ENCODE measurements around the gene DEFB126.
"Not testable (repeated sequence)": the region's sequence is repeated elsewhere in the genome, so short reads cannot be mapped to it uniquely, and the experiment has no call there.

Gene DEFB126, protein sequence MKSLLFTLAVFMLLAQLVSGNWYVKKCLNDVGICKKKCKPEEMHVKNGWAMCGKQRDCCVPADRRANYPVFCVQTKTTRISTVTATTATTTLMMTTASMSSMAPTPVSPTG

DNA sequence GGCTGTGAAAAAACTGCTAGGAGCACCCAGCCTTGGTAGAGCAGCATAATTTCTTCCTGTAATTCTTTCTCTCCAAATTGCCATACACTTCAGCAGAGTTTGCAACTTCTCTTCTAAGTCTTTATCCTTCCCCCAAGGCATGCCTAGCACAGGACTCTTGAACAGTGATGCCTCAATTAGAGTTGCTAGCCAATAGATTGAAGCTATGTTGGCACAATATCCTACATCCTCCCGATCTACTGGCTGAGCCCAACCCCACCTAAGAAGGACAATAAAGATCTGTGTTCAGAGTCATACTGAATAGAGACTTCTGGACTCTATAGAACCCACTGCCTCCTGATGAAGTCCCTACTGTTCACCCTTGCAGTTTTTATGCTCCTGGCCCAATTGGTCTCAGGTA is at the start of gene DEFB126:
Gene DEFB126, plus strand, starts transcription at position 301 of the 400 bp plus-strand sequence. Its CDS starts 39 bp downstream, at position 340.
- TF ChIP-seq POLR2A (IDR thresholded peaks at IDR 0.05; ENCODE audit: low read depth, low read length): no peak
- FAIRE-seq (no peak), DNase-seq (ENCODE audit: insufficient read length, low spot score) (no peak)

DNA sequence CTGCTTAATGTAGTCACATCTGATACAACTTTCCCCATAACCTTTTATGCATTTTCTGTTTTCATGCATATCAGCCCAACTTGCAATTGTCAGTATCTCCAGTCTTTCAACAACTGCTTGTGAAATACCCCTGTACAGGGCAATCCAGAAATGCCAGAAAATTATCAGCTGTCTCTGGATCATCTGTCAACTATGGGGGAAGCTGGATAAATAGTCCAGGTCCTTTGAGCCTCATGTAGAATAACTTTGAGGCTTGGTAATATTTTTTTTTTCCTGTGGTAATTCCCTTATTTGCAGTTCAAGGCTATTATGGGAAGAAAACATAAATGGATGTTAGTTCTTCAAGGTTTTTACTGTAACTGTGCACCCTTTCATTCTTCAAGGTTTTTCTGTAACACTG is 48.7 kb upstream of the DEFB126 start:
- FAIRE-seq (no peak), DNase-seq (ENCODE audit: insufficient read length, low spot score) (no peak)
- TF ChIP-seq POLR2A (IDR thresholded peaks at IDR 0.05; ENCODE audit: low read depth, low read length): no peak

- no peak for DNase-seq (ENCODE audit: insufficient read length, low spot score)
- no peak for TF ChIP-seq POLR2A (IDR thresholded peaks at IDR 0.05; ENCODE audit: low read depth, low read length)
- no peak for FAIRE-seq
Observed at GRCh38 chr20:95215-95614, 47.2 kb upstream of the DEFB126 start.

GRCh38 chr20:97691-98090 is 44.7 kb upstream of the DEFB126 start:
- not testable (repeated sequence) for DNase-seq (ENCODE audit: insufficient read length, low spot score); FAIRE-seq

- DNase-seq (ENCODE audit: insufficient read length, low spot score): no peak
- FAIRE-seq: no peak
- TF ChIP-seq POLR2A (IDR thresholded peaks at IDR 0.05; ENCODE audit: low read depth, low read length): no peak
Observed at GRCh38 chr20:101975-102374, 40.4 kb upstream of the DEFB126 start.

- no peak for TF ChIP-seq POLR2A (IDR thresholded peaks at IDR 0.05; ENCODE audit: low read depth, low read length)
- FAIRE-seq (no peak), DNase-seq (ENCODE audit: insufficient read length, low spot score) (no peak)
Observed at GRCh38 chr20:103456-103855, 38.9 kb upstream of the DEFB126 start.

- FAIRE-seq (no peak), DNase-seq (ENCODE audit: insufficient read length, low spot score) (no peak)
- no peak for TF ChIP-seq POLR2A (IDR thresholded peaks at IDR 0.05; ENCODE audit: low read depth, low read length)
Observed at GRCh38 chr20:112396-112795, 30.0 kb upstream of the DEFB126 start.

- no peak for DNase-seq (ENCODE audit: insufficient read length, low spot score)
- TF ChIP-seq POLR2A (IDR thresholded peaks at IDR 0.05; ENCODE audit: low read depth, low read length): no peak
- no peak for FAIRE-seq
Observed at GRCh38 chr20:117518-117917, 24.9 kb upstream of the DEFB126 start.

GRCh38 chr20:129786-130323 is 12.5 kb upstream of the DEFB126 start:
- not testable (repeated sequence) for DNase-seq (ENCODE audit: insufficient read length, low spot score)

GRCh38 chr20:137668-138490 is 4.5 kb upstream of the DEFB126 start:
- no peak for TF ChIP-seq POLR2A (IDR thresholded peaks at IDR 0.05; ENCODE audit: low read depth, low read length)
- FAIRE-seq (peak; percentile 66), DNase-seq (ENCODE audit: insufficient read length, low spot score) (peak; percentile 21)

More at GRCh38 chr20:129786-130323, 12.5 kb upstream of the DEFB126 start:
- not testable (repeated sequence) for FAIRE-seq

GRCh38 chr20:145877-146276 is 3.5 kb downstream of the DEFB126 start:
- DNase-seq (ENCODE audit: insufficient read length, low spot score) (no peak), FAIRE-seq (no peak)
- TF ChIP-seq POLR2A (IDR thresholded peaks at IDR 0.05; ENCODE audit: low read depth, low read length): no peak

- no peak for DNase-seq (ENCODE audit: insufficient read length, low spot score)
- no peak for TF ChIP-seq POLR2A (IDR thresholded peaks at IDR 0.05; ENCODE audit: low read depth, low read length)
- FAIRE-seq: no peak
Observed at GRCh38 chr20:152131-152530, 9.7 kb downstream of the DEFB126 start.

DNA sequence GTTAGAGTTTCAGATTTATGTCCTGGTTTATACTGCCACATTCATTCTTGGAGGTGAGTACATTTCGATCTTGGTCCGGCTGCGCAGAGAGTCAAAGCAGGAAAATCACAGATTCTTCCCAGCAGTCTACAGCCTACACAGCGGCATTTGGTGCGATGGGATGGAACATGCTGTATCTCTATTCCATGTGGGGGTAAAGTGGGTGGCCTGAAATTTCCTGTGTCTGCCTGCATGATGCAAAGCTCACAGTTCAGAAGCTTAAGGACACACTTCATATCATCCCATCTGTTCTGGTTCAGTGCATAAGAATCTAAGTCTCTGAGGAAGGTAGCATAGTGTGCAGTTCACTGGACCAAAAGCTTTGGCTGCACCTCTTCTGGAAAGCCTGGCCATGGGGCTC is 14.8 kb downstream of the DEFB126 start, which contains the start of gene DEFB127:
Gene DEFB127, plus strand, starts transcription at position 301 of the 400 bp plus-strand sequence. Its CDS starts 91 bp downstream, at position 392.
- TF ChIP-seq POLR2A (IDR thresholded peaks at IDR 0.05; ENCODE audit: low read depth, low read length): no peak
- no peak for DNase-seq (ENCODE audit: insufficient read length, low spot score)
- no peak for FAIRE-seq

GRCh38 chr20:164618-165017 is 22.2 kb downstream of the DEFB126 start:
- TF ChIP-seq POLR2A (IDR thresholded peaks at IDR 0.05; ENCODE audit: low read depth, low read length): no peak
- DNase-seq (ENCODE audit: insufficient read length, low spot score) (no peak), FAIRE-seq (no peak)

DNA sequence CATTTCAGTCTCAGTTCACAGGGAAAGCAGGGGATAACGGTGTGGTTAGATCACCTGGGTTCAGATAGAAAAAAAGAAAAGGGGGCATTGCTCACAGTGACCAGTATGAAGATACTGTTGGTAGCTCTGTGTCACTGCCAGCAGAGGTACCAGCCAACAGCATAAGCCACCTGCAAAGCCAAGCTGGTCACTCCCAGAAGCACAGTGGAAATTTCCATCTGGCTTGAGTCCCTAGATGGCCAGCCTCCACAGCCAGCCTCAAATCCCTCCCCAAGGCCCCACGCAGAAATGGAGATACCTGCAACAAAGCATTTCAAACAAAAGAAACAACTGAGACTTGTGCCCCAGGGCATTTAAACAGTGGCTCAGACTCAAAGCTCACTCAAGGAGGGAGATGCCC is 26.5 kb downstream of the DEFB126 start:
- DNase-seq (ENCODE audit: insufficient read length, low spot score): no peak
- FAIRE-seq: no peak
- no peak for TF ChIP-seq POLR2A (IDR thresholded peaks at IDR 0.05; ENCODE audit: low read depth, low read length)

All from H54 (cell line).